ENCODE data around the gene SLC25A21. TPM values are rescaled to one million over a fixed set of nuclear protein-coding genes. Genes with fewer than 3 reads are reported as not detected.

SLC25A21 gene
- total and polyA plus RNA-seq, 9 donors = 0.57 to 1.6 (median 1.1) TPM; not detected in 1

DNA sequence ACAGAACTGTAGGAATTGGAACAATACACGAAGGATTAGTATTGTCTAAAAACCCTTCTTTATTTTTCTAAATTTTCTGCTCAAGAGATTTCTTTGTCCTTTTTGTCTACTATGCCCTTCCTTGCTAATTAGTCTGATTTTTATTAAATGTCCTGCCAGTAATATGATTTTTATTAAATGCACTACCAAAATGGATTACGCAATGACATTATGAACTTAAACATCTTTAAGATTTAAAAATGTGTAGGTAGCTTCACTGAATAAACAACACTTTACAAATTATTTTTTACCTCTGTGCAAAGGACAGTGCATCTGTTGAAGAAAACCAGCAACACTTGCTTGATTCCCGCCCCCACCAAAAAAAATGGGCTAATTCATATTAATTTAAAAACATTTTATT lies 519.0 kb downstream of the SLC25A21 start:
- Histone ChIP-seq H3K36me3 (no peaks in the 10 kb centered on the region), H3K27ac (no peak overlapping the region), H3K4me3 (no peak overlapping the region), H3K9me3 (peaks cover 0 to 7% of the 10 kb centered on the region in 2 donors), H3K27me3 (peaks cover 3% of the 10 kb centered on the region), H3K4me1 (ENCODE audit: insufficient read depth) (peaks cover 2% of the 10 kb centered on the region)
- intact Hi-C loops (cut with DNase I) = loop anchor here in 1 of 4 donors (5.0 kb wide), 1 partner anchor 619 kb away; no protein-coding TSS in a partner anchor
- DNase-seq = no peak
- TF ChIP-seq POLR2A (IDR thresholded peaks at IDR 0.05) (no peak), EP300 (IDR thresholded peaks at IDR 0.05) (no peak)
- TF ChIP-seq, protein P1, sequence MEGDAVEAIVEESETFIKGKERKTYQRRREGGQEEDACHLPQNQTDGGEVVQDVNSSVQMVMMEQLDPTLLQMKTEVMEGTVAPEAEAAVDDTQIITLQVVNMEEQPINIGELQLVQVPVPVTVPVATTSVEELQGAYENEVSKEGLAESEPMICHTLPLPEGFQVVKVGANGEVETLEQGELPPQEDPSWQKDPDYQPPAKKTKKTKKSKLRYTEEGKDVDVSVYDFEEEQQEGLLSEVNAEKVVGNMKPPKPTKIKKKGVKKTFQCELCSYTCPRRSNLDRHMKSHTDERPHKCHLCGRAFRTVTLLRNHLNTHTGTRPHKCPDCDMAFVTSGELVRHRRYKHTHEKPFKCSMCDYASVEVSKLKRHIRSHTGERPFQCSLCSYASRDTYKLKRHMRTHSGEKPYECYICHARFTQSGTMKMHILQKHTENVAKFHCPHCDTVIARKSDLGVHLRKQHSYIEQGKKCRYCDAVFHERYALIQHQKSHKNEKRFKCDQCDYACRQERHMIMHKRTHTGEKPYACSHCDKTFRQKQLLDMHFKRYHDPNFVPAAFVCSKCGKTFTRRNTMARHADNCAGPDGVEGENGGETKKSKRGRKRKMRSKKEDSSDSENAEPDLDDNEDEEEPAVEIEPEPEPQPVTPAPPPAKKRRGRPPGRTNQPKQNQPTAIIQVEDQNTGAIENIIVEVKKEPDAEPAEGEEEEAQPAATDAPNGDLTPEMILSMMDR (IDR thresholded peaks at IDR 0.05) = no peak
- 29 to 36% (median 35%) methylated on average over 3 of the region's 3 CpGs for WGBS, 3 donors

DNA sequence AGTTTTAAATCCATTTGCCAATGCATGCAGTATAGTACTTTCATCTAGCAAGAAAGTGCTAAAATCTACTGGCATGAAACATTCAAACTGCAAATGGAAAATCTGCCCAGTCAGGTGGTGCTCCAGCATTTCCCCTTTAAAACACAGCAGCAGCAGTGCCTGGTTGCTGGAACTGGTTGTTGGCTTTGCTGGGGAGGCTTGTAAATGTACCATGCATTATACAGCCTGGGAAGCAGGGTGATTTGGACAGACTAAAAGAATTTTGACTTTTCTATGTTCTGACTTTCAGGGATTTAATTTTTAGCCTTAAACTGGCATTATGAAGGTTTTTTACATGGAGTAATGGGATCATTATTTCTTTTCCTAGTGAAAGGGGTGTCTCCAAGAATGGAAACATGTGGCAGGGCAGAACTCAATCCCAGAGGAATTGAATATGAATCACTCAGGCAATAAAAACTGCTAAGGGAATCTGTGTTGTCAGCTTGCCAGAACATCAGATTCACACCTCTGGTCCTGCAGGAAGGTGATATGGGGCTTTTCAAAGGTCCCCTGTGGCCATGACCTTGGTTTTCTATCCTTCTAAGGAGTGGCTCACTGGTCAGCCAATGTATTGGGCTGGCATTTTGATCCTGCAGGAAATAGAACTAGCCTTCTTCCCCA lies 519.7 kb downstream of the SLC25A21 start:
- intact Hi-C loops (cut with DNase I) = loop anchor here in 1 of 4 donors (5.0 kb wide), 1 partner anchor 620 kb away; no protein-coding TSS in a partner anchor
- Histone ChIP-seq H3K27me3 (peaks cover 3% of the 10 kb centered on the region), H3K4me3 (no peak overlapping the region), H3K27ac (no peak overlapping the region), H3K4me1 (ENCODE audit: insufficient read depth) (peaks cover 4% of the 10 kb centered on the region), H3K36me3 (no peaks in the 10 kb centered on the region), H3K9me3 (peaks cover 0 to 7% of the 10 kb centered on the region in 2 donors)
- TF ChIP-seq EP300 (IDR thresholded peaks at IDR 0.05) = no peak
- no peak for TF ChIP-seq POLR2A (IDR thresholded peaks at IDR 0.05)
- TF ChIP-seq, protein P1 (IDR thresholded peaks at IDR 0.05) = no peak
- no peak for DNase-seq

DNA sequence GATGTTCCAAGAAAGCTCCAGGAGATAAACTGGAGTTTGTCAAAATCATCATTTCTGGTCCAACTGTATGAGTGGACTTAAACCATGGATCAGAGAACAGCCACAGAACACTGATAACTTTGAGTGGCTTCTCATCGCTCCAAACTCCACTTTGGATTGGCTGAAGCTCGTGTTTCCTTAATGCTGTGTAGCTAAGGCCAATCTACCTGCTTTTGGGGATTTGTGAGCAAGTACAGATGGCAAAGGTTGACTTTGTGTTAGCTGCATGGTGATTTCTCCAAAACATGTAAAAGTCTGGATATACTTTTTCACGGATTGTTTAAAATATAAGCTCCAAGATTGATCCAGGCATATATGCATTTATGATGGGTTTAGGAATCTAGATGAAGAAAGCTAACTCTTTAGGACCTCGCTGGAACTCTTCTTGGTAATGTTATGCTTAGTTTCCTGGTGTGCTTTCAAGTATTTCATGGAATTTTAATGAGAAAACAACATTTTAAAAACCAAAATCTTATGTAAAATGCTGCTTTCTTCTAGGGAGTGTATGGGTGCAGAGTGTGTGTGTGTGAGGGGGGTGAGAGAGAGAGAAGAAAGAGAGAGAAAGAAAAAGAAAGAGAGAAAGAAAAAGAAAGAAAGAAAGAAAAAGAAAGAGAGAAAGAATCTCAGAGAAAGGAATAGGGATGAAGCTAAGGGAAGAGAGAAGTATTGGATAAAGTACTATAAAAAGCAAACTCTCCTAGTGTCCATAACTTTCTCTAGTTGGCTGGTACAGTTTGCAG lies 522.3 kb downstream of the SLC25A21 start:
- H3K27ac ChIP-seq = no peak overlapping the region
- TF ChIP-seq, protein P1 (IDR thresholded peaks at IDR 0.05) = no peak
- TF ChIP-seq POLR2A (IDR thresholded peaks at IDR 0.05) (no peak), EP300 (IDR thresholded peaks at IDR 0.05) (no peak)
- intact Hi-C loops (cut with DNase I) = loop anchor here in 1 of 4 donors (5.0 kb wide), 1 partner anchor 622 kb away; no protein-coding TSS in a partner anchor
- WGBS, 3 donors = 7 to 14% (median 9%) methylated on average over 4 of the region's 4 CpGs
- peaks cover 0 to 4% of the 10 kb centered on the region in 2 donors for H3K9me3 ChIP-seq
- peaks cover 2% of the 10 kb centered on the region for H3K27me3 ChIP-seq
- H3K4me1 ChIP-seq (ENCODE audit: insufficient read depth) = peaks cover 2% of the 10 kb centered on the region
- H3K4me3 ChIP-seq = no peak overlapping the region
- H3K36me3 ChIP-seq = no peaks in the 10 kb centered on the region
- DNase-seq = no peak

DNA sequence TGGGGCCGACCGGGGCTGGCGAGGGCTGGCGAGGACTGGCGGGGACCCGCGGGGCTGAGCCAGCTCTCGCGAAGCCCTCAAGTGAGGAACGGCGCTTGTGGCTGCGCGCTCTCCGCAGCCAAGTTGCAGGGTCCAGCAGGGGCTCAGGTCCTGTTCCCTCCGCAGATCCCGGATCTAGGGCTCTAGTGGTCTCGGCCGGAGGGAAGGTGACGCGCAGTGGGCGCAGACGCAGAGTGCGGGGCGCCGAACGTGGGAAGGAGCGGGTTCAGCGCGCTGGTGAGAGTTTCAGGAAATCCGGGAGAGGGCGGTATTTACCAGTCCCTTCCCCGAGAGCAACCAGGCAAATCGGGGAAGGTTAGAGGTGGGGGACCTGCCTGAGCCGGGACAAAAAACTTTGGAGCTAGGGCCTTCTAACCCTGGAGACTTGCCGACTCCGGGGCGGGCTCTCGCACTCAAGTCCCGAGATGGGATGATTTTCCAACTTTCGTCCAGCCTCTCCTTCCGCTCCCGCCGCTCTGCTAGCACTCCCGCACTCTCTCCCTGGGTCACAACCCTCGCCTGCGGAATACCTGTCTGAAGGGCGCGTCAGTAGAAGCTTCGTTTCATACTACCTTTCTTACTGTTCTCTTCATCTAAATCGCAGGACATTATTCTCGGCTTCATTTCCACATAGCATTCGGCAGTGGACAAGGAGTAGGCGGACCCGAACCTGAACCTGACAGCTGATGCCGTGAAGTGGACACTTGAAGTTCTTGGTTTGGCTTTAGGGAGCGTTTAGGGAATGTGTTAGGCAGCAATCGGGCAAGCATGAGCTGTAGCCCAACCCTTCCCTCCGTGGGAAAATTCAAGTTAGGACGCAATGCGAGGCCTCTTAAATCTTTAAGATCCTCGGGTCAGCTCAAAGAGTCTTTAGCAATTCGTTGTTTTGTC lies 524.3 kb downstream of the SLC25A21 start:
- 3% methylated on average over 61 to 62 of the region's 62 CpGs for WGBS, 3 donors
- no peaks in the 10 kb centered on the region for H3K36me3 ChIP-seq
- H3K4me1 ChIP-seq (ENCODE audit: insufficient read depth) = peaks cover 2% of the 10 kb centered on the region
- no peaks in the 10 kb centered on the region for H3K27me3 ChIP-seq
- no peak overlapping the region for H3K4me3 ChIP-seq
- H3K9me3 ChIP-seq = no peaks in the 10 kb centered on the region
- intact Hi-C loops (cut with DNase I) = no loop called here
- H3K27ac ChIP-seq = no peak overlapping the region
- TF ChIP-seq, protein P1 (IDR thresholded peaks at IDR 0.05) = no peak
- TF ChIP-seq EP300 (IDR thresholded peaks at IDR 0.05) (no peak), POLR2A (IDR thresholded peaks at IDR 0.05) (no peak)
- DNase-seq = no peak

All from ovary (tissue), 9 donors.